ENCODE results near the gene PDCD10.

- no peak for TF ChIP-seq CTCF (IDR thresholded peaks at IDR 0.05)
- no peak for TF ChIP-seq POLR2A (IDR thresholded peaks at IDR 0.05)
Measured at GRCh38 chr3:167650459-167650858, 84.2 kb downstream of the PDCD10 start.
